T-helper 1 cell (primary cell): ENCODE results near the gene PTPRM.

Experiments
- DNase-seq, 5 donors: peaks; one replicate each; pipeline ENCODE4 v3.0.0-alpha.2; 2012 to 2020

The PTPRM gene

DNA sequence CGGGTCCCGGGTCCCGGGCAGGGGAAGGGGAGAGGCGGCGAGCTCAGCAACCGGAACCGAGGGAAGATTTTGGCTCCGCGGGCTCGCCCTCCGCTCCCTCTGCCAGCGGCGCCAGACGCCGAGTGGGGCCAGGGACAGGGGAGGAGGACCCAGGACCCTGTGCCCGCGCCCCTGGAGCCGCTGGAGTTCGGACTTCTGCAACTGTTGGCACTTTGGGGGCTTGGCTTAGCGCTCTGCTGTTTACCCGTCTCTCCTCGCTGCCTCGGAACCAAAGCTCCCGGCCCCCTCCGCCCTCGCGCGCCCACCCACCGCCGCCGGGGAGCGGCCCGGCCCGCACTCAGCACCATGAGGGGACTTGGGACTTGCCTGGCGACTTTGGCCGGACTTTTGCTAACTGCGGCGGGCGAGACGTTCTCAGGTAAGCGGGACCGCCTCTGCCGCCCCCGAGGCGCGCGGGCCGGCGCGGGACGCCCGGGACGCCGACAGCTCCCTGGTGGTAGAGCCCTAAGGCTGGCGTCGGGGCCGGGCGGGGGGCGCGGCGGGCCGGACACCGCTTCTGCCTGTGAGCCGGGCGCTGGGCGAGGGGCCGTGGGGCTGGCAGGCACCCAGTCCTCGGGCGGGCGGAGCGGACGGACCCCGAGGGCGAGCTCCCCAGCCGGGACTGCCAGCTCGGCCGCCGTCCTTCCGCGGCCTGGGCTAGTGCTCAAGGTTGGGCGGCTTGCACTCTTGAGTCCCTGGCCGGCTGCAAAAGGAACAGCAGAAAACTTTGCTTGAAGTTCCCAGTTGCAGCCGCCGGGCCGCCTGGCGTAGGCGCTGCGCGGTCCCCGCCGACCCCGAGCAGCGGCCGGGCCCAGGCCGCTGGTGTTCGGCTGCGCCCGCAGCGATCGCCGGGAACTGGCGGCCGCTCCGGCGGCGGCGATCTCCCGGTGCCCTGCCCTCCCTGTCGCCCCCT, 634 bp downstream of the PTPRM start:
- DNase-seq: no peak

- no peak for DNase-seq
These were observed 1.3 kb downstream of the PTPRM start for GRCh38 chr18:7568426-7568825.

GRCh38 chr18:7571626-7572025, 4.5 kb downstream of the PTPRM start:
- no peak for DNase-seq

DNA sequence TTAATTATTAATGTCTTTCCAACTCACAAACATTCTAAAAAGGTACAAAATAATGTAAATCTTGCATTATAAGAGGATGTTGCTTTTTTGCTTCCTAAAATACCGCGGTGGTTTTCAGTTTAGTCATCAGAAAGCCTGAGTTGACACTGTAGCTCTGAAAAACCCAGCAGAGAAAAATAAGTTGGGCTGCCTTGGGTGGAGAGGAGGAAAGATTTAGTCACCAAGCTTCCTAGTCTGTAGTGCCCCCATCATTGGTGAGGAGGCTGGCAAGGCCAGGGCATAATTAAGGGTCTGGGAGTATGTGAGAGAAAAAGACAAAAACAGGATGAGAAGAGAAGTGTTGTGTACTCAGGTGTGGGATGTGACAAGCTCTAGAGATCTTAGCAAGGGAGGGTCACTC, 5.7 kb downstream of the PTPRM start:
- no peak for DNase-seq

DNA sequence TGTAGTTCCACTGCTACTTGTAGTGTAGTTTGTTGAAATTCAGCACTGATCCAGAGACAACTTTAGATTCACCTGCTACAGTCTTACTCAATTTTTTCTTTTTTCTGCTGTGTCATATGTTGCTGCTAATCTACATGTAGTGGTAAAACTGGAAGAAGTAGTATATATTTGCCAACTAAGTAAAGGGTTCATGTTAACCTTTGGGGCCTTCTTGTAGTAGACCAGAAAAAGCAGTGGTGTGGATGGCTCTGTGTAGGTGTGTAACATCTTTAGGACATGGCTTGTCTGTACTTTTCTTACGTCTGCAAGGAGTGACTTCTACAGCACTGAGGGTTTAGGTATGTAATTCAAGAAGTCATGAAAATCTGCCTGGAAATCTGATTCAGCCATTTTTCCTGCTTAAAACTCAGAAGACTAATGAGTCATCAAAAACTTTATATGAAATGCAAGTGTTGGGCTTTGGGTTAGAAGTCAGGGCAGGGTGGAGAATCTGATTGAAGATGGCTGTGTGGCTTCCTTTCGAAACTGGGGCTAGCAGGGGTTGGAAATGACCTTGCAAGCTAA, 8.4 kb downstream of the PTPRM start:
- DNase-seq: no peak

GRCh38 chr18:7576077-7576476, 9.0 kb downstream of the PTPRM start:
- no peak for DNase-seq

GRCh38 chr18:7576685-7577084, 9.6 kb downstream of the PTPRM start:
- no peak for DNase-seq

GRCh38 chr18:7577706-7578105, 10.6 kb downstream of the PTPRM start:
- no peak for DNase-seq

DNA sequence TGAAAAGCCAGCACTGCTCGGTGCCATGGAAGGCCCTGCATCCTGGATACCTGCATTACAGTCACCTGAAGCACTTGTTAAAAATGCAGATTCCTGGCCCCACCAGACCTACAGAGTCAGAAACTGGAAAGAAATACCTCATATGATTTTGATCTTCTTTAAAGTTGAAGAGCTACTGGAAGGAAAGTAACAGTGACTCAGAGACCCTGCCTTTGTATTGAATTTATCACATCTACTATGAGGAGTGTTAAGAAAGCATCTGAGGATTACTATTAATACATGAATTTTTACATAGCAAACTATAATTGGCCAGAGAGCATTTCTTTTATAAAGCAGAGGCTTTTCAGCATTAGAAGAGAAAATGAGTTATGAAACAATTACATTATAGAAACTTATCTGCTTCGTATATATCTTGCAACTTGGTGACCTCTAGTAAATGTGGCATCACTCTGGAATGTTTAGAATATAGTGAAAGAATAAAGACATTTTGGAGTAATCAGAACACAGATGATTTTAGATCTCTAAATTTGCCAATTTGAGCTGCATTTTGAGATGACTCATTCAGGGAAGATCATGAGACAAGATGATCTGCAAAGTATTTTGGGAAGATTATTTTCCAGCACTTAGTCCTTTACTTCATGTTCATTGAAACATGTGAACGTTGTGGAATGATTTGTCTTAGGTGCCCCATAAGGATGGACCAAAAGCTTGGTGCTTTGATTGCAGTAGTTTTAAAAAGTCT, 12.2 kb downstream of the PTPRM start:
- DNase-seq: no peak

DNA sequence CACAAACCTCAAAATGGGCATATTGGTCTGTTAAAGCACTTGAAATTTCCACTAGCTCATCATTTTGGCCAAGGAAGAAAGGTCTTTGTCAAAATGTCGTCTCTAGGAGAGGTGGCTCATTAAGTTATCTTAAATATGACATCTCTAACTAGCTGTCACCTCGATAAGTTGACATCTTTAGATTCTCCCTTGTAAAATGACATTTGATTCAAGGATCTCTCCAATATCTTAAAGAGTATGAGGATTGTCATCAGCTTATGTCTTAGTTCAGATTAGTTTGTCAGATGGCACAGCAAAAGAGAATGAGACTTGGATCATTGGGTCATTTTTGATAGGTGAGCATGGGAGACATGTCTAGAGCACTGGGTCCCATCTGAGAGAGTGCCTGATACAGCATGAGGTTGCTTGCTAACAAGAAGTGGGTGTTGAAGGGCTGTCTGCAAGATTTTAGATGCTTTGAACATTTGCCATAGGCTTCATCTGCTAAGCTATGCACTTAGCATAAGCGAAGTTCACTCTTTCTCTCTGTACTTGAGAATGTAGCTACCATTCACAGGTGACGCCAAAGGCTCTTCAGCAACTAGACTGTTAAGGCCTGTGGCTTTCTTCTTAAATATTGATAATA, 12.9 kb downstream of the PTPRM start:
- no peak for DNase-seq

GRCh38 chr18:7584646-7585275, 17.6 kb downstream of the PTPRM start:
- DNase-seq: no peak

DNA sequence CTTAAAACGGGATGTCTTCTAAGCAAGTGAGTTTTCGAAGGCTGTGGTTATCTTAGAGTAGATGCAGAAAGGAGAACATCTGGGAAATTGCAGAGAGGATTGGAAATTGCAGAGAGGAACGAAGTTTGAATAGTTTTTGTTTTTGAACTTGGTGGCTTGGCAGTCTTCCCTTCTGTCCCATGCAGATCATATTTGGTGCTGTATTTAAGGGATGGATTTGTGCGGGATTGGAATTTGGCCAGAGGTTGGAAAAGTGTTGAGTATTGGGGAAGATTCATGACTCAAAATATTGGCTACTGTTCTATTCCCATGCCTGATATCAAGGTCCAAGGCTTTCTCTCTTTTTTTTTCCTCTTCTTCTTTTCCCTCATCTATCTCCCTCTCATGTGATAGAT, 18.2 kb downstream of the PTPRM start:
- DNase-seq: no peak

- DNase-seq: no peak
These were observed 19.3 kb downstream of the PTPRM start for GRCh38 chr18:7586379-7586778.

DNA sequence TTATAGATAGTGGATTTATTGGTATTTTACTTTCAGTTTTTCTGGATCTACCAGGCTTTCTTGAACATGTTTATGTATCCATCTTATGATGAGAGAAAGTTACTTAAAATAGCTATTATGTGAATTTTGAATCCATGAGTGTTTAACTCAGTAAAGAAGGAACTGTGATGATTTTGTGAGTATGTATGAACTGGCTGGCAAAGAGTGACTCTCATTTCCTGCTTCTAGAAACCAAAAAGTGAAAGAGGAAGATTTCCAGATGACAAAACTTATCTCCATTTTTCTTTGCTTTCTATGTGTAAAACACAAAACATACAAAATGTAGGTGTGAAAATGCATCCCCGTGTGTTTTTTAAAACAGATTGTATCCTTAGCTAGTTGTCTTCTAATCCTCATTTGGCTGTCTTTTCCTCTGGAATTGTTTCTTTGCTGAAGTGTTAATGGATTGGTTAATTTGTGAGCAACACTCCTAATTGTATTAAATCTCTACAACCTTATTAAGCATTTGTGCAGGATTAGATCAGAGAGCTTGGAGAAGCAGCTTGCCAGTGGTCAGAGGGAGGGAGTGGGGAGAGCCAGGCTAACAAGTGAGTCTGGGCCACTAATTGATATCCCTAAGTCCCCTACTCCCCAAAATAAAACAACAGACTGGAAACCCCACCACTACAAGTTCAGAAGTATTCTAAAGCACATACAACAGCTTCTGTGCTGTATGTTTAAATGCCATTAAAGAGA, 23.9 kb downstream of the PTPRM start:
- DNase-seq: no peak

- no peak for DNase-seq
These were observed 25.4 kb downstream of the PTPRM start for GRCh38 chr18:7592305-7593071.

DNA sequence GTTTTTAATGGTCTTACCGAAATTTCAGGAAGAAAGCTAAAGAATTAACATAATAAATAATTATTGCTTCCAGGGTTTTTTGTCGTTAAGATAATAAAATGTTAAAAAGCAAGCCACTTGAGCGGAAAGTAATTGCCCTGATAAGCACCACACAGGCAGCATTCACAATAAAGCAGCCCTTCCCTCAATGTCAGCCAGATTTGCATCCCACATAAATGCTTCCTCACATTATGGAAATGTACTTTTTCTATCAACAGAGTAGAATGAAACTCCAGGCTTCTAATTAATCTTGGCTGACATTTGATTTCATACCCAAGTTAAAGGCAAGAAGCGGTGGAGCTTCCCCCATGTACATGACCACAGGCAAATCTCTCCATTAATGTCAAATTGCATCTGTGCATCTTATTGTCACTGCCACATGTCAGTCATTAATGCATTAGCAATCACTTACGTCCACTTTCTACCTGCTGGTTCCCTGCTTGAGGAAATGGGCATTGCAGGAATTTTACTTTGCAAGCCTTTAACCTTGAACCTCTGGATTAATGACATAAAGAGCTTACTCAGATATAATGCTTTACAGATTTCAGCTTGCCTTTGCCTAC, 26.2 kb downstream of the PTPRM start:
- DNase-seq: no peak

DNA sequence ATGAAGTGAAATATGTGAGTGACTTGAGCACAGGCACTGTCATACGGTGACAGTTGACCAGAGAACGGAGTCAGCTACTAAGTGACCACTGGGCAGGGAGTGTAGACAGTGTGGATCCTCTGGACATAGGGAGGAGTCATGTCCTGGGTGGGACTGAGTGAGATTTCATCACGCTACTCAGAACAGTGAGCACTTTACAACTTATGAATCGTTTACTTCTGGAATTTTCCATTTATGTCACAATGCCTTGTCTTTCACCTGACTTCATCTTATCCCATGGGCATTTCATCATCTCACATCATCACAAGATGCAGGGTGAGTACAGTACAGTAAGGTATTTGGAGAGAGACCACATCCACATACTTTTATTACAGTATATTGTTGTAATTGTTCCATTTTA, 29.0 kb downstream of the PTPRM start:
- DNase-seq: no peak

DNA sequence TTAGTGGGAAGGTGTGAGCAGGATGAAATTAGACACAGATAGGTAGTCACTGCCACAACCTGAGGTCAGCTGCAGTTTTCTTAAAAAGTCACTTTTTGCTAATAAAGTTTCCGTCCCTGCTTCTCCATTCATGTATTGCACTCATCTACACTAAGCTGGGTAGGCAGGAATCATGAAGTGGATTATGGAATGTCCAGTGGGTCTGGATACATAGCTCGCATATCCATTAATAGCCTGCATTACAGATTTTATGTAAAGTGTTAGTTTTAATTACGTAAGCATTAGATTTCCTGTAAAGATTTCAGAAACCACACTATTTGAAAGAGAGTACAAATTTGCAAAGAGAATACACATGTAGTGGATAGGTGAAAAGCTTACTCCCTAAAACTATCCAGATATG, 30.4 kb downstream of the PTPRM start:
- DNase-seq: no peak

GRCh38 chr18:7598167-7599047, 31.3 kb downstream of the PTPRM start:
- DNase-seq: no peak

DNA sequence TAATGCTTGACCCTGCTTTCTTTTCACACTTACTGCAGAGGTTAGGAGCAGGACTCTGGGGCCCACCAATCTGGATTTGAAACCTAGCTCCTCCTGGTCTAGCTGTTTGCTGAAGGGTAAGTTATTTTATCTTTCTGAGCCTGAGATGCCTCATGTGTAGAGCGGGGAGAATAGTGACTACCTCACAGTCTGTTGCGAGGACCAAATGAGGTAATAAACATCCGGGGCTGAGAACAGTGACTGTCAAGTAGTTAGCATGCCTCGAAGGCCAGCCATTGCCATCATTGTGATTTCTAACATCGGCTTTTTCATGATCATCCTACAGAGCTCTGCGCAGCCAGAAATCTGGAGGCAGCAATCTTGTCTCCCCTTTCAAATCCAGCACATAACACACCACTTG, 32.9 kb downstream of the PTPRM start:
- DNase-seq: no peak
